GM19351 (cell line): ENCODE results near the gene PIGC.
"Not testable (repeated sequence)": the region's sequence is repeated elsewhere in the genome, so short reads cannot be mapped to it uniquely, and the experiment has no call there.

ENCODE experiments used
- ATAC-seq: cut with Tn5 transposase; IDR thresholded peaks from one replicate; pipeline ENCODE4 v1.9.1; 2021; ENCODE audit warnings: mild to moderate bottlenecking, moderate library complexity; ENCODE audit not compliant: unreplicated experiment

The PIGC gene

GRCh38 chr1:172467446-172467845 is 23.6 kb upstream of the PIGC start:
- no peak for ATAC-seq

- no peak for ATAC-seq
Observed at GRCh38 chr1:172466795-172467407, 23.0 kb upstream of the PIGC start.

GRCh38 chr1:172465617-172466016 is 21.7 kb upstream of the PIGC start:
- ATAC-seq = no peak

GRCh38 chr1:172460887-172461315 is 17.0 kb upstream of the PIGC start:
- no peak for ATAC-seq

GRCh38 chr1:172460177-172460576 is 16.3 kb upstream of the PIGC start:
- ATAC-seq = no peak

GRCh38 chr1:172457479-172458130 is 13.7 kb upstream of the PIGC start:
- no peak for ATAC-seq

- no peak for ATAC-seq
Observed at GRCh38 chr1:172456344-172456769, 12.5 kb upstream of the PIGC start.

GRCh38 chr1:172455451-172455850 is 11.6 kb upstream of the PIGC start:
- no peak for ATAC-seq

GRCh38 chr1:172453607-172454006 is 9.7 kb upstream of the PIGC start:
- no peak for ATAC-seq

- ATAC-seq = no peak
Observed at GRCh38 chr1:172453153-172453545, 9.3 kb upstream of the PIGC start.

- no peak for ATAC-seq
Observed at GRCh38 chr1:172452536-172453152, 8.8 kb upstream of the PIGC start.

GRCh38 chr1:172451002-172451443 is 7.2 kb upstream of the PIGC start:
- ATAC-seq = no peak

GRCh38 chr1:172450524-172450885 is 6.6 kb upstream of the PIGC start:
- ATAC-seq = no peak

- peak; percentile 96 for ATAC-seq
Observed at GRCh38 chr1:172449585-172450523, 6.0 kb upstream of the PIGC start.

GRCh38 chr1:172448995-172449584 is 5.2 kb upstream of the PIGC start:
- ATAC-seq = no peak

- no peak for ATAC-seq
Observed at GRCh38 chr1:172447641-172448040, 3.8 kb upstream of the PIGC start.

GRCh38 chr1:172446547-172446946 is 2.7 kb upstream of the PIGC start:
- ATAC-seq = no peak

GRCh38 chr1:172442843-172443565 is 865 bp downstream of the PIGC start:
- no peak for ATAC-seq

- ATAC-seq = no peak
Observed at GRCh38 chr1:172442404-172442803, 1.5 kb downstream of the PIGC start.

- not testable (repeated sequence) for ATAC-seq
Observed at GRCh38 chr1:172437183-172437582, 6.7 kb downstream of the PIGC start.
